Heart left ventricle (tissue), 16 donors: ENCODE data around the gene BTG2. TPM values are rescaled to one million over a fixed set of nuclear protein-coding genes. Genes with fewer than 3 reads are reported as not detected.

ENCODE experiments used
- ATAC-seq, 4 donors: fragments of 200-7000 bp; cut with Tn5 transposase; one replicate each; pipeline ENCODE4 v1.9.1; 2020 to 2022; ENCODE audit warnings: moderate library complexity in 4 of 4, mild to moderate bottlenecking in 3 of 4, moderate number of reproducible peaks in 1 of 4
- DNase-seq, 5 donors: peaks; one replicate each; pipeline ENCODE4 v3.0.0-alpha.2; 2020
- H3K27ac ChIP-seq, 12 donors: fragments of 200-600 bp; sonication (generic) in 4 of 12; one replicate each; pipeline versions ENCODE4 v1.5.0 to v1.8.0; 2016 to 2022; ENCODE audit warnings: mild to moderate bottlenecking in 2 of 12
- H3K27me3 ChIP-seq, 9 donors: fragments of 200-600 bp; sonication (generic) in 2 of 9; one replicate each; pipeline versions ENCODE4 v1.5.1 to v1.8.0; 2016 to 2022; ENCODE audit warnings: mild to moderate bottlenecking in 3 of 9
- H3K36me3 ChIP-seq, 9 donors: fragments of 200-600 bp; sonication (generic) in 2 of 9; one replicate each; pipeline versions ENCODE4 v1.5.0 to v1.8.0; 2018 to 2022; ENCODE audit warnings: mild to moderate bottlenecking in 2 of 9
- H3K4me1 ChIP-seq, 12 donors: fragments of 200-600 bp; sonication (generic) in 4 of 12; one replicate each; pipeline versions ENCODE4 v1.5.0 to v1.8.0; 2016 to 2022; ENCODE audit warnings: mild to moderate bottlenecking in 3 of 12
- H3K4me3 ChIP-seq, 12 donors: fragments of 200-600 bp; sonication (generic) in 4 of 12; one replicate each; pipeline versions ENCODE4 v1.5.0 to v1.8.0; 2017 to 2022; ENCODE audit warnings: mild to moderate bottlenecking in 9 of 12, moderate library complexity in 4 of 12
- H3K9me3 ChIP-seq, 12 donors: fragments of 200-600 bp; sonication (generic) in 4 of 12; one replicate each; pipeline versions ENCODE4 v1.5.0 to v1.8.0; 2016 to 2022; ENCODE audit warnings: mild to moderate bottlenecking in 1 of 12
- CTCF ChIP-seq, 12 donors: fragments of 200-600 bp; sonication (generic) in 4 of 12; IDR thresholded peaks; one replicate each; pipeline versions ENCODE4 v1.5.0 to v1.8.0; 2018 to 2022; ENCODE audit warnings: antibody characterized with exemption in 12 of 12, mild to moderate bottlenecking in 5 of 12
- POLR2A ChIP-seq, 2 donors: fragments of 450-650 bp; IDR thresholded peaks; one replicate each; pipeline ENCODE4 v1.6.1; 2017; ENCODE audit warnings: antibody characterized with exemption in 2 of 2, mild to moderate bottlenecking in 2 of 2, moderate library complexity in 2 of 2
- WGBS, 4 donors: extraction: QIAGEN DNeasy Blood & Tissue Kit in 2 of 4; methylation state at CpG; one replicate each; pipeline versions ENCODE4 v1.1.5 to v1.1.7; 2013 to 2018; 5-methylcytosine and 5-hydroxymethylcytosine counted together
- intact Hi-C, 10 donors: fragments of 100-400 bp; cut with DNase I; formaldehyde crosslinking; loops; one replicate each; pipeline versions ENCODE4 v1.11.1 to v1.14.2; 2022
- polyA plus RNA-seq, 2 donors: library from polyadenylated mRNA; stranded (reverse); fragments of 200-250 nt; gene quantifications; one replicate each; pipeline ENCODE4 v1.2.3, GENCODE V29; 2013
- total RNA-seq, 9 donors: library from RNA; depleted of rRNA in 2 of 9; stranded (reverse); fragments of >200 nt in 2 of 9; fragmentation: NEBNext Ultra II Directional in 3 of 9; extraction: Animal tissue kit (Norgen Biotek cat#: 25700) in 3 of 9; gene quantifications; one replicate each; pipeline versions ENCODE4 v1.1.0 to v1.2.4, GENCODE V29; 2016 to 2023
- donor health status: ischemic (EF 13 %, LVEDD 7.1; RV severe dilation, severe dysfunction).
- donor health status: healthy with polysubstance abuse.
- donor health status: DM: no; HTN: yes; CAD: no.
- donor health status: DM: no; HTN: no; CAD: no.
- donor health status: ischemic (EF 25% LVEDD 6.9; RV normal size, moderate dysfunction).
- donor health status: ischemic (EF 25% LVEDD 5.7; RV mildly dilated, moderate dysfunction).
- donor health status: healthy.
- donor health status: DM: yes; HTN: yes; CAD: no.
- donor health status: ischemic (EF 35%, LVEDD 5.7; RV mildly dilated, moderate dysfunction).
- donor health status: nonischemic (EF 11% LVEDD 7.7; RV severe dilation, severe dysfunction).
- donor health status: DM: yes; HTN: yes; CAD: no.
- donor health status: PGD.
- donor health status: ischemic (EF 29% LVEDD 5.4; RV normal size, mild dysfunction).
- donor health status: nonischemic (EF 23%, LVEDD 6.1; RV moderate dilation, normal function).

Gene BTG2
- total and polyA plus RNA-seq, 11 donors = 23.8 to 174 (median 42.1) TPM

DNA sequence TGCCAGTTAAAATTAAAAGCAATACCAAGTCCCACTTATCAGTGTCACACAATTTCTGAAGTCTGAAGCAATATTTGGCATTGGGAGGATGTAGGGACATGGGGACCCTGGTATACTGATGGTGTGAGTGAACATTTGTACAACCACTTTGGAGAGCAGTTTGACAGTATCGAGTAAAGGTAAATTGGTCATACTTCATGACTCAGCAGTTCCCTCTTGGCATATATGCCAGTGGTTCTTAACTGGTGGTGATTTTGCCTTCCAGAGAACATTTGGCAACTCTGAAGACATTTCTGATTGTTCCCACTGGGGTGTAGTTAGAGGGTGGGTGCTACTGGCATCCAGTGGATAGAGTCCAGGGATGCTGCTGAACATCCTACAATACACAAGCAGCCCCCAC, 25.9 kb downstream of the BTG2 start:
- no peak for DNase-seq
- ATAC-seq = no peak
- peaks cover 0 to 30% (median 16%) of the 10 kb centered on the region in 12 donors for H3K4me1 ChIP-seq
- H3K27me3 ChIP-seq = no peaks in the 10 kb centered on the region
- WGBS, 4 donors = 68 to 89% (median 74%) methylated on average over 1 of the region's 1 CpG
- no peak for TF ChIP-seq CTCF (IDR thresholded peaks at IDR 0.05)
- no peak for TF ChIP-seq POLR2A (IDR thresholded peaks at IDR 0.05)
- H3K36me3 ChIP-seq = no peaks in the 10 kb centered on the region
- no peak overlapping the region for H3K27ac ChIP-seq
- intact Hi-C loops = loop anchor here in 1 of 10 donors (10.0 kb wide), 1 partner anchor 296 kb away; no protein-coding TSS in a partner anchor
- H3K4me3 ChIP-seq = no peak overlapping the region
- H3K9me3 ChIP-seq = no peaks in the 10 kb centered on the region

- peaks cover 0 to 2% (median 0%) of the 10 kb centered on the region in 9 donors for H3K27me3 ChIP-seq
- ATAC-seq = no peak
- no peak overlapping the region for H3K27ac ChIP-seq
Observed at GRCh38 chr1:203335503-203335902, 30.2 kb downstream of the BTG2 start.

DNA sequence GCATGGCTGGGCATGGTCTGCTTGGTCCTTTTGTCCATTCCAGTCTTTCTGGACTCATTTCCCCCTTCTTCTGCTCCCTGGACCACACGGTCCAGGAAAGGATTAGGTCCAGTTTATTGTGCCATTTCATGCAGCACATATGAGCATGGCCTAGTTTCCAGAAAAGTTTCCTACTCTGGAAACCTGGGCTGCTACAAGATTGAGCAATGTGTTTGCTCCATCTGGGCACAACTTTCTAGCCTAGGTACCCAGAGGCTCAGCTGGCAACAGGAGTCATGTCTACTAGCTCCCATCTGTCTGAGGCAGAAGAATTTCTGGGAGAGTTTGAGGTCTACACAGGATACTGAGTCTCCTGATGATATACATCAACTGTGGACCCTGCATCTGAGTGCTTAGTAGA, 30.8 kb downstream of the BTG2 start:
- ATAC-seq (no peak), DNase-seq (no peak)
- intact Hi-C loops = loop anchor here in 1 of 10 donors (10.0 kb wide), 1 partner anchor 301 kb away; no protein-coding TSS in a partner anchor
- peaks cover 0 to 8% (median 0%) of the 10 kb centered on the region in 9 donors for H3K27me3 ChIP-seq
- no peak overlapping the region for H3K27ac ChIP-seq
- no peak for TF ChIP-seq CTCF (IDR thresholded peaks at IDR 0.05)
- no peak for TF ChIP-seq POLR2A (IDR thresholded peaks at IDR 0.05)
- H3K4me1 ChIP-seq = peaks cover 0 to 17% (median 7%) of the 10 kb centered on the region in 12 donors
- 46 to 74% (median 65%) methylated on average over 1 of the region's 1 CpG for WGBS, 4 donors
- H3K36me3 ChIP-seq = peaks cover 0 to 7% (median 0%) of the 10 kb centered on the region in 9 donors
- H3K9me3 ChIP-seq = no peaks in the 10 kb centered on the region
- no peak overlapping the region for H3K4me3 ChIP-seq

More at GRCh38 chr1:203335503-203335902, 30.2 kb downstream of the BTG2 start:
- peaks cover 0 to 2% (median 0%) of the 10 kb centered on the region in 9 donors for H3K36me3 ChIP-seq
- no peak overlapping the region for H3K4me3 ChIP-seq
- H3K4me1 ChIP-seq = peaks cover 0 to 17% (median 7%) of the 10 kb centered on the region in 12 donors
- H3K9me3 ChIP-seq = no peaks in the 10 kb centered on the region
- TF ChIP-seq CTCF (IDR thresholded peaks at IDR 0.05) (no peak), POLR2A (IDR thresholded peaks at IDR 0.05) (no peak)
- intact Hi-C loops = loop anchor here in 1 of 10 donors (10.0 kb wide), 1 partner anchor 301 kb away; no protein-coding TSS in a partner anchor
- DNase-seq = no peak
- WGBS, 4 donors = 94 to 98% (median 95%) methylated on average over 4 of the region's 4 CpGs

DNA sequence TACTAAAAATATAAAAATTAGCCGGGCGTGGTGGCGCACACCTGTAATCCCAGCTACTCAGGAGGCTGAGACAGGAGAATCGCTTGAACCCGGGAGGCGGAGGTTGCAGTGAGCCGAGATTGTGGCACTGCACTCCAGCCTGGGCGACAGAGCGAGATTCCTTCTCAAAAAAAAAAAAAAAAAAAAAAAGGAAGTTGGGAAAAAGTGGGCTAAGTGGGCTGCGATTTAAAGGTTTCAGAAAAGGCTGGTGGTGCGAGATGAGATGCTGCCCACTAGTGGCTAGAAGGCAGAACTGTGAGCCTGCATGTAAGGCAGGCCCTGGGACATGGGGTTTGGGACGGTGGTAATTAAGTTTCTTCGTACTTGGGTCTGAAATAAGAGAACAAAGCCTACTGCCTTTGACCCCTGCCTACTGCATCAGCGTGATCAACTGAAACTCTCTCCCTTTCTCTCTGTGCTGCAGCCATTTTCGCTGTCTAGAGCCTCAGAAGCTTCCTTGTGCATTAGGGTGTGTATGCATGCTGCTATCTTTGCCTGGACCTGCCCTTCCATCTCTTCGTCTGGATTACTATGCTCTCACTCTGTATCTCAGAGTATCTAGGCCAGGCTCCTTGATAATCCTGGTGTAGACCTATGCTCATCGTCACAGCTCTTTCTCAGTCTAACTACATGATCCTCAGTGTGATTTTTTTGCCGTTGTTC, 33.2 kb downstream of the BTG2 start:
- H3K27me3 ChIP-seq = peaks cover 0 to 16% (median 0%) of the 10 kb centered on the region in 9 donors
- peak; percentile 28 to 72 (median 66) for ATAC-seq
- intact Hi-C loops = loop anchor here in 9 of 10 donors (1.0 to 10.0 kb wide), 4 partner anchors 65 to 304 kb away; no protein-coding TSS in a partner anchor
- peak in 4 of 5 donors; percentile 56 to 70 (median 60) for DNase-seq
- no peak for TF ChIP-seq POLR2A (IDR thresholded peaks at IDR 0.05)
- peak; percentile 85 to 93 (median 89) for TF ChIP-seq CTCF (IDR thresholded peaks at IDR 0.05)
- H3K36me3 ChIP-seq = peaks cover 0 to 14% (median 0%) of the 10 kb centered on the region in 9 donors
- no peak overlapping the region for H3K27ac ChIP-seq
- 48 to 54% (median 52%) methylated on average over 18 of the region's 18 CpGs for WGBS, 4 donors
- no peak overlapping the region for H3K4me3 ChIP-seq
- H3K4me1 ChIP-seq = peaks cover 0 to 25% (median 10%) of the 10 kb centered on the region in 12 donors
- H3K9me3 ChIP-seq = no peaks in the 10 kb centered on the region
